GM12864 (cell line): Measurements from ENCODE around the gene CHID1.

ENCODE experiments used
- DNase-seq: peaks from one replicate; pipeline ENCODE4 v3.0.0-alpha.2; 2011; ENCODE audit warnings: low read depth
- H3K4me3 ChIP-seq: 2 replicates; pipeline ENCODE4 v1.5.1; 2011; ENCODE audit warnings: mild to moderate bottlenecking, low read depth, low read length, control low read depth
- CTCF ChIP-seq: IDR thresholded peaks from 2 replicates; pipeline ENCODE4 v1.5.1; 2011; ENCODE audit warnings: low read depth, mild to moderate bottlenecking, moderate library complexity, low read length, control low read depth, inconsistent platforms; ENCODE audit errors: missing control alignments

The CHID1 gene

GRCh38 chr11:819943-820649, 90.5 kb downstream of the CHID1 start:
- no peak for TF ChIP-seq CTCF
- peak overlapping the region; percentile 86 for H3K4me3 ChIP-seq
- peak; percentile 86 for DNase-seq

GRCh38 chr11:819129-819931, 91.3 kb downstream of the CHID1 start:
- no peak for TF ChIP-seq CTCF
- no peak for DNase-seq
- H3K4me3 ChIP-seq, result peak overlapping the region; percentile 86

GRCh38 chr11:818396-819128, 92.0 kb downstream of the CHID1 start, which contains the start of gene PNPLA2:
Gene PNPLA2 (plus strand): TSS chr11:818914. CDS start chr11:819719, 805 bp downstream.
- H3K4me3 ChIP-seq, result peak within 1 kb of the TSS; percentile 86
- no peak for DNase-seq
- TF ChIP-seq CTCF, result no peak
